EL (cell line): ENCODE measurements around the gene KMT2A.
"Not testable (repeated sequence)": the region's sequence is repeated elsewhere in the genome, so short reads cannot be mapped to it uniquely, and the experiment has no call there.

Experiments used
- DNase-seq: peaks from one replicate; pipeline ENCODE4 v3.0.0-alpha.2; 2016

KMT2A gene

GRCh38 chr11:118435290-118435892, 901 bp upstream of the KMT2A start:
- DNase-seq, result peak; percentile 54

- DNase-seq, result peak; percentile 41
These were observed 431 bp downstream of the KMT2A start for GRCh38 chr11:118436639-118437207.

- DNase-seq, result peak; percentile 64
These were observed 1.2 kb downstream of the KMT2A start for GRCh38 chr11:118437208-118438125.

GRCh38 chr11:118438314-118438931, 2.1 kb downstream of the KMT2A start:
- peak; percentile 80 for DNase-seq

GRCh38 chr11:118439646-118440045, 3.4 kb downstream of the KMT2A start:
- no peak for DNase-seq

GRCh38 chr11:118441770-118442275, 5.5 kb downstream of the KMT2A start:
- DNase-seq, result peak; percentile 1

GRCh38 chr11:118442301-118442700, 6.0 kb downstream of the KMT2A start:
- DNase-seq, result peak; percentile 13

GRCh38 chr11:118442908-118443589, 6.8 kb downstream of the KMT2A start:
- DNase-seq, result no peak

GRCh38 chr11:118443590-118444218, 7.4 kb downstream of the KMT2A start:
- no peak for DNase-seq

- DNase-seq, result no peak
These were observed 11.1 kb downstream of the KMT2A start for GRCh38 chr11:118447423-118447822.

GRCh38 chr11:118448294-118448693, 12.0 kb downstream of the KMT2A start:
- peak; percentile 52 for DNase-seq

GRCh38 chr11:118449316-118449918, 13.1 kb downstream of the KMT2A start:
- DNase-seq, result no peak

GRCh38 chr11:118450451-118450850, 14.2 kb downstream of the KMT2A start:
- no peak for DNase-seq

- DNase-seq, result no peak
These were observed 25.9 kb downstream of the KMT2A start for GRCh38 chr11:118462178-118462577.

- DNase-seq, result not testable (repeated sequence)
These were observed 32.7 kb downstream of the KMT2A start for GRCh38 chr11:118468968-118469367.

- no peak for DNase-seq
These were observed 34.7 kb downstream of the KMT2A start for GRCh38 chr11:118471030-118471429.

- DNase-seq, result no peak
These were observed 37.2 kb downstream of the KMT2A start for GRCh38 chr11:118473537-118473936.

GRCh38 chr11:118476676-118477075, 40.4 kb downstream of the KMT2A start:
- no peak for DNase-seq

GRCh38 chr11:118481238-118481637, 44.9 kb downstream of the KMT2A start:
- DNase-seq, result not testable (repeated sequence)

- no peak for DNase-seq
These were observed 48.1 kb downstream of the KMT2A start for GRCh38 chr11:118484405-118484804.

GRCh38 chr11:118485273-118485672, 49.0 kb downstream of the KMT2A start:
- no peak for DNase-seq
